ENCODE results near the gene PQBP1. TPM values are rescaled to one million over a fixed set of nuclear protein-coding genes. Genes with fewer than 3 reads are reported as not detected.

Gene PQBP1
- total RNA-seq, 1 experiment from 2014 or later: 126 TPM

- Mint-ChIP-seq H3K36me3 (ENCODE audit: insufficient read depth, unreplicated experiment) (peaks cover 37% of the 10 kb centered on the region), H3K4me1 (ENCODE audit: insufficient read depth, unreplicated experiment) (no peaks in the 10 kb centered on the region), H3K27ac (ENCODE audit: low read depth, unreplicated experiment) (no peak overlapping the region), H3K27me3 (ENCODE audit: insufficient read depth, unreplicated experiment) (no peaks in the 10 kb centered on the region), H3K9me3 (ENCODE audit: unreplicated experiment) (peaks cover 7% of the 10 kb centered on the region), H3K4me3 (ENCODE audit: unreplicated experiment) (no peak overlapping the region)
- POLR2A ChIA-PET: interaction anchor here (1.7 kb wide), 1 partner anchor 19 kb away, joined by 4 read pairs; no protein-coding TSS in a partner anchor
- TF ChIP-seq CTCF (IDR thresholded peaks at IDR 0.05; ENCODE audit: unreplicated experiment): no peak
- intact Hi-C loops (cut with micrococcal nuclease): no loop called here
- CTCF ChIA-PET: interaction anchor here (0.6 to 1.3 kb wide), 2 partner anchors 50 to 291 kb away, joined by 5 read pairs; no protein-coding TSS in a partner anchor
- no TSS peak for BruUV-seq (replicated peaks)
- DNase-seq (ENCODE audit: unreplicated experiment): no peak
Measured at GRCh38 chrX:48938721-48939425, 41.1 kb downstream of the PQBP1 start.

- DNase-seq (ENCODE audit: unreplicated experiment): no peak
- H3K36me3 Mint-ChIP-seq (ENCODE audit: insufficient read depth, unreplicated experiment): peaks cover 29% of the 10 kb centered on the region
- no peaks in the 10 kb centered on the region for H3K27me3 Mint-ChIP-seq (ENCODE audit: insufficient read depth, unreplicated experiment)
- BruUV-seq (replicated peaks): no TSS peak
- POLR2A ChIA-PET: no interaction called here
- intact Hi-C loops (cut with micrococcal nuclease): no loop called here
- no peak overlapping the region for H3K27ac Mint-ChIP-seq (ENCODE audit: low read depth, unreplicated experiment)
- no peak for TF ChIP-seq CTCF (IDR thresholded peaks at IDR 0.05; ENCODE audit: unreplicated experiment)
- CTCF ChIA-PET: interaction anchor here (0.6 to 0.7 kb wide), 2 partner anchors 51 to 105 kb away, joined by 3 to 5 read pairs; no protein-coding TSS in a partner anchor
- H3K9me3 Mint-ChIP-seq (ENCODE audit: unreplicated experiment): peaks cover 7% of the 10 kb centered on the region
- H3K4me1 Mint-ChIP-seq (ENCODE audit: insufficient read depth, unreplicated experiment): no peaks in the 10 kb centered on the region
- H3K4me3 Mint-ChIP-seq (ENCODE audit: unreplicated experiment): no peak overlapping the region
Measured at GRCh38 chrX:48939524-48940228, 41.9 kb downstream of the PQBP1 start.

- peaks cover 21% of the 10 kb centered on the region for H3K36me3 Mint-ChIP-seq (ENCODE audit: insufficient read depth, unreplicated experiment)
- no peak overlapping the region for H3K27ac Mint-ChIP-seq (ENCODE audit: low read depth, unreplicated experiment)
- ChIA-PET CTCF (interaction anchor here (0.6 to 1.0 kb wide), 2 partner anchors 16 to 31 kb away, joined by 3 read pairs; partner anchors contain the start of gene OTUD5), POLR2A (no interaction called here)
- H3K4me1 Mint-ChIP-seq (ENCODE audit: insufficient read depth, unreplicated experiment): no peaks in the 10 kb centered on the region
- intact Hi-C loops (cut with micrococcal nuclease): no loop called here
- peaks cover 7% of the 10 kb centered on the region for H3K9me3 Mint-ChIP-seq (ENCODE audit: unreplicated experiment)
- no peak for DNase-seq (ENCODE audit: unreplicated experiment)
- no peak for TF ChIP-seq CTCF (IDR thresholded peaks at IDR 0.05; ENCODE audit: unreplicated experiment)
- H3K4me3 Mint-ChIP-seq (ENCODE audit: unreplicated experiment): no peak overlapping the region
- no peaks in the 10 kb centered on the region for H3K27me3 Mint-ChIP-seq (ENCODE audit: insufficient read depth, unreplicated experiment)
- BruUV-seq (replicated peaks): no TSS peak
Measured at GRCh38 chrX:48940404-48940955, 42.8 kb downstream of the PQBP1 start.

GRCh38 chrX:48942895-48943294 lies 45.2 kb downstream of the PQBP1 start:
- Mint-ChIP-seq H3K4me3 (ENCODE audit: unreplicated experiment) (no peak overlapping the region), H3K9me3 (ENCODE audit: unreplicated experiment) (peaks cover 7% of the 10 kb centered on the region), H3K36me3 (ENCODE audit: insufficient read depth, unreplicated experiment) (peaks cover 22% of the 10 kb centered on the region), H3K4me1 (ENCODE audit: insufficient read depth, unreplicated experiment) (no peaks in the 10 kb centered on the region), H3K27me3 (ENCODE audit: insufficient read depth, unreplicated experiment) (no peaks in the 10 kb centered on the region), H3K27ac (ENCODE audit: low read depth, unreplicated experiment) (no peak overlapping the region)
- no peak for DNase-seq (ENCODE audit: unreplicated experiment)
- TF ChIP-seq CTCF (IDR thresholded peaks at IDR 0.05; ENCODE audit: unreplicated experiment): no peak
- CTCF ChIA-PET: interaction anchor here (0.7 to 1.0 kb wide), 2 partner anchors 12 to 1788 kb away, joined by 3 read pairs; no protein-coding TSS in a partner anchor
- no TSS peak for BruUV-seq (replicated peaks)
- intact Hi-C loops (cut with micrococcal nuclease): no loop called here
- POLR2A ChIA-PET: interaction anchor here (0.7 kb wide), 1 partner anchor 979 kb away, joined by 3 read pairs; the partner anchor contains the start of gene CLCN5
